HG03520 (cell line): Measurements from ENCODE around the gene MRI1.
"Not testable (repeated sequence)": the region's sequence is repeated elsewhere in the genome, so short reads cannot be mapped to it uniquely, and the experiment has no call there.

Experiments
- ATAC-seq: cut with Tn5 transposase; IDR thresholded peaks from one replicate; pipeline ENCODE4 v1.9.1; 2021; ENCODE audit warnings: mild to moderate bottlenecking, moderate library complexity; ENCODE audit not compliant: unreplicated experiment

The MRI1 gene

GRCh38 chr19:13758795-13759194, 5.5 kb upstream of the MRI1 start:
- ATAC-seq, result no peak

- ATAC-seq, result no peak
Measured at GRCh38 chr19:13761423-13761822, 2.9 kb upstream of the MRI1 start.

GRCh38 chr19:13762635-13763235, 1.6 kb upstream of the MRI1 start:
- no peak for ATAC-seq

- ATAC-seq, result no peak
Measured at GRCh38 chr19:13763265-13763664, 1.1 kb upstream of the MRI1 start.

GRCh38 chr19:13764821-13765394, 586 bp downstream of the MRI1 start:
- ATAC-seq, result no peak

- ATAC-seq, result no peak
Measured at GRCh38 chr19:13765395-13766094, 1.2 kb downstream of the MRI1 start.

GRCh38 chr19:13766095-13766481, 1.8 kb downstream of the MRI1 start:
- ATAC-seq, result no peak

- ATAC-seq, result no peak
Measured at GRCh38 chr19:13768510-13768909, 4.2 kb downstream of the MRI1 start.

GRCh38 chr19:13770013-13770635, 5.8 kb downstream of the MRI1 start:
- ATAC-seq, result no peak

GRCh38 chr19:13774217-13775191, 10.2 kb downstream of the MRI1 start, which contains the start of gene C19orf53:
TSS of gene C19orf53 (plus strand) at chr19:13774456. CDS start at chr19:13774478, 22 bp downstream.
- ATAC-seq, result peak; percentile 96

- ATAC-seq, result no peak
Measured at GRCh38 chr19:13778398-13778797, 14.1 kb downstream of the MRI1 start.

GRCh38 chr19:13778847-13779246, 14.5 kb downstream of the MRI1 start:
- ATAC-seq, result no peak

- not testable (repeated sequence) for ATAC-seq
Measured at GRCh38 chr19:13779794-13780193, 15.5 kb downstream of the MRI1 start.

GRCh38 chr19:13781547-13781946, 17.2 kb downstream of the MRI1 start:
- no peak for ATAC-seq

GRCh38 chr19:13782537-13782936, 18.2 kb downstream of the MRI1 start:
- no peak for ATAC-seq

GRCh38 chr19:13783565-13784500, 19.5 kb downstream of the MRI1 start:
- no peak for ATAC-seq

- ATAC-seq, result no peak
Measured at GRCh38 chr19:13784731-13785452, 20.6 kb downstream of the MRI1 start.

GRCh38 chr19:13788991-13789390, 24.7 kb downstream of the MRI1 start:
- ATAC-seq, result no peak

- no peak for ATAC-seq
Measured at GRCh38 chr19:13790354-13790753, 26.0 kb downstream of the MRI1 start.
